GM18907 (cell line): Measurements from ENCODE around the gene IPO7.

Experiments used
- ATAC-seq: cut with Tn5 transposase; IDR thresholded peaks from one replicate; pipeline ENCODE4 v1.9.1; 2021; ENCODE audit warnings: mild to moderate bottlenecking, moderate library complexity; ENCODE audit not compliant: unreplicated experiment

Gene IPO7

DNA sequence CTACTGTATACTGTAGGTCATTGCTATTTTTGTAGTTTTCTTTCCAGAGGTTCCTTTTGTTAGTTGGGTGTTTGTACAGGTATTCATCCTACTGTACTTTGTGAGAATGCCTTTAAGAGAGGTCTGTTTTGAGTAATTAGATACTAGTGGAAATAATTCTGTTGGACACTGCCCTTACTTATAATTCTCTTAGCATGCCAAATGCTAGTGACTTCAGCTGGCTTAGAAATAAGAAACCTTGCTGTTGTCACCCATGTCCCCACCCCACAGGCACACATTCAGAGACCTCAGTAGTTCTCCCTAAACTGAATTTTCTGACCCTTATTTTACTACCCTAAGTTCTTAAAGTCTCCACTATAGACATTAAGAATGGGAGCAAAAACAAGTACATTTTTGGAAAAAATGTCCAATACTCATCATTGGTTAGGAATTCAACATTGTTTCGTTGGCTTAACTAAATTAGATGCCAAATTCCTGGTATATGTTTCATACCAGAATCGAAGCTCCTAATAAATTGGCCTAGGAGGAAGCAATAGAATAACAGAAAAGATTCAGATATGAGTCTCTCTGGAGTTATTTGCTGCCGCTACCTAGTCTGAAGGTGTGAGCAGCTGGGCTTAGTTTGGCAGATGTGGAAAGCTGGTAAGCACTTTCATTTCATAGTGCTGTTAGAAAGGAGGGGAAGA, 104.8 kb downstream of the IPO7 start:
- no peak for ATAC-seq

DNA sequence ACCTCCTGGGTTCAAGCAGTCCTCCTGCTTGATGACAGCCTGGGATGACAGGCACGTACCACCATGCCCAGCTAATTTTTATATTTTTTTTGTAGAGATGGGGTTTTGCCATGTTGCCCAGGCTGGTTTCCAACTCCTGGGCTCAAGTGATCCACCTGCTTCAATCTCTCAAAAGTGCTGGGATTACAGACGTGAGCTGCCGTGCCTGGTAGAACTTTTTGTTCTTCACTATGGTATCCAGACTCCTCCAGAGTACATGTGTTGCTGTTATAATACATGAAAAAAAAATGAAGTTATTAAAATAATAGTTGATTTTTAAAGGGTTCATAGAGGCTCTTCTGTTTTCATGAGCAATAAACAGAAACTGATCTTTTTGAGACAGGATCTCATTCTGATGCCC, 105.9 kb downstream of the IPO7 start:
- no peak for ATAC-seq

DNA sequence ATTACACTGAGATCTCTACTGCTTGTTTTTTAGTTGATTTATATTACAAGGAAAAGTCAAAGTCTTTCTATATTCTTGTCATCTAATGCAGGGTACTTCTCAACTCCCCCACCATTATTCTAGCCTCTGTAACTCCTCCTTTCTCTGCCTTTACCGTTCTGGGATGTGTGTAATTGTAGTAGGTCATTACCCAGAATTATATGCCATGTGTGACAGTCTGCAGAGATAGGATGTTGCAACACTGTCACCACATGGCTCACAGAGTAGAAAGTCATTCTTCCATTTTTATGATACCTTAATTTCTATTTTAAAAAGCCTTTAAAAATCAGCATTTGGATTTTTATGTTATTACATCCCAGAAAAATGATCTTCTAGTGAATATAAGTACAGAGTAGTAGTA, 109.0 kb downstream of the IPO7 start:
- ATAC-seq = no peak

DNA sequence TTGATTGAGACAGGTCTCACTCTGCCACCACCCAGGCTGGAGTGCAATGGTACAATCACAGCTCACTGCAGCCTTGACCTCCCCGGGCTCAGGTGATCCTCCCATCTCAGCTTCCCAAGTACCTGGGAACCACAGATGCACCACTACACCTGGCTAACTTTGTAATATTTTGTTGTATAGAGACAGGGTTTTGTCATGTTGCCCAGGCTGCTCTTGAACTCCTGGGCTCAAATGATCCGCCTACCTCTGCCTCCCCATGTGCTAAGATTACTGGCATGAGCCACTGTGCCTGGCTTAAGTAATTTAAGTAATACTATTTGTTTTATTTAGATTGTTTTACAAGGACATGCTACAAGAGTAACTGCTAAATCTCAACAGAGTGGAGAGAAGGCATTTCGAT, 109.9 kb downstream of the IPO7 start:
- no peak for ATAC-seq

DNA sequence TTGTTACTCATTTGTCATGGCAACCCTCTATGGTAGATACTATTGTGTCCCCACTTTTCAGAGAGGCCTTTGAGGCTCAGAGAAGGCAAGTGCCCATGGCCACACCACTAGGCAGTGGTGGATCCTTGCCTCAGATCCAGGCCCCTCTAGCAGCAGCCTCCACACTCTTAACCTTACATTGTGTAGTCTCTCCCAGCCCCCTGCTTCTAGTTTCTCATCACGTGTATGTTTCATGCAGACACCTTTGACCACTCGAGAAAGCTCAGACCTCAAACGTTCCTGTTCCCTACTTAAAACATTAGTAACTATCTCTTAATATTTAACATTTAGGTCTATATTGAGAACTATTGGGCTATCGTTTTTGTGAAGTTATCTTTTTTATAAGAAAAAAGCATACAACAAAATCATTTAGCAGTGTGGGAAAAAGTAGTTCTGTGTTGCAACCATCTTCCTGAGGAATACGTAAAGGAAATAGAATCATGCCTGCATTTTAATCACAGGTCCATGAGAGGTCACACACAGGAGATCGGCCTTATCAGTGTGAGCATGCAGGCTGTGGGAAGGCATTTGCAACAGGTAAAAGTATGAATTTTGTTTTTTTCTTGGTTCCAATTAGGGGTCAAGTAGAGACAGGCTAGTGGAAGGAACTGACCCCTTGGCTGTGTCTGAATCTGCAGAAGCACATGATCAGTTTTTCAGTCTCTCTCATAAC, 111.5 kb downstream of the IPO7 start:
- ATAC-seq = no peak
